CD1c-positive myeloid dendritic cell (primary cell): Measurements from ENCODE around the gene RARB.

ENCODE experiments used
- DNase-seq: peaks from one replicate; pipeline ENCODE4 v3.0.0-alpha.2; 2016; ENCODE audit errors: extremely low spot score

RARB gene

DNA sequence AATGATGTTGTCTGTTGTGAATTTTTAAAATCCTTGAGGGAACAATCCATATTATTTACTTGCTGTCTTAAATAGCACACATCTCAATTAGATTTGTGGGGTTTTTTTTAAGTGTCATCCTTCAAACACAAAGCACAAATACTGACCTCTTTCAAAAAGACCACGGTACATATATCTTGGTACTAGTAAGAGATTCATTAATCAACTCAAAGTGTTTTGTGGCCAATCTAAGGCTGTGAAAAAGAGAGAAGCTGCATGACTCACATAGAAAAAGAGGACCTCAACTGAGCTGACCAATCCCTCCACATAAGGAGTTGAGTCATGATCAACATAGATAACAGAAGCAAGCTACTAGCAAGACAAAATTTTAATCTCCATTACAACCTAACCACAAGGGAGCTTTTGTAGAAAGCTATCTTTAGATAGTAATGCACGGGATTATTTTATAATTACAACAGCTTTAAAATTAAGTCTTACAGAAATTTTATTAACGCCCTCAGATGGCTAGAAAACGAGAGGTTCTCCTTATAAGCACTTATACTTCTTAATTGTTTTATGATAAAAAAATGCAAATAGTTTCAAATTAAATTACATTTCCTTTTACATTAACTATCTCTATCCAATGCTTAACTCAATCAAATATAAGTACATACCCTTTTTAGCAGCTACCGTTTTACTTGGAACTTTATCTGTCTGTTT is 176.2 kb downstream of the RARB start:
- peak; percentile 84 for DNase-seq

DNA sequence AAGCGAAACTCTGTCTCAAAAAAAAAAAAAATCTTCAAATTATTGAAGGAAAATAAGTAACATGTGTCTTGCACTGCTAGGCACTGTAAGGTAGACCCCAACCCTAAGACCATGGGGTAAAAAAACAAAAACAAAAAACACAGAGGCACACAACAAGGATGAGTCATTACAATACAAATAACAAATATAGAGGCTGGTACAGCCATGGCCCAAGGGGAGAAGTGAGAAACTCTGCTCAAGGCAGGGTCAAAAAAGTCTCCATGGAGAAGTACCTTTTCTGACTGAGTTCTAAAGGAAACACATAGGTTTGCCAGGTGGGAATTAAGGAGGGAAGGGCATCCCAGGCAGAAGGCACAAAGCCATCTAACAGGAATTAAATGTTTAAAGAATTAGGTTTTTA is 182.1 kb downstream of the RARB start:
- DNase-seq = no peak

DNA sequence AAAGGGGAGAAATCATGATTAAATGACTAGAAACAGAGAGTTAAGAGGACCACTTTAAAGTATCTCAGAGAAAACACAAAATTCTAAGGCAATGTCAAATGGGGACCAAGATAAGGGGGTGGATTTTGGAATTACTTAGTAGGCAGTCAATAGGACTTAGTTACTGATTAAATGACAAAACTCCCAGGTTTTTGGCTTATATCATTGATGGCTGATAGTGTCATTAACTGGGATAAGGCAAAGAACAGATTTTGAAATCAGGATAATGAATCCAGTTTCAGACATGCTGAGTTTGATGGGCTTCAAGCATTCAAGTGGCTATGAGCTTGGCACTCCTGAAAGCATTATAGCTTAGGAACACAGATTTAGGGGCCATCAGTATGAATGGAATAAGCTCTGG is 182.7 kb downstream of the RARB start:
- DNase-seq = no peak

DNA sequence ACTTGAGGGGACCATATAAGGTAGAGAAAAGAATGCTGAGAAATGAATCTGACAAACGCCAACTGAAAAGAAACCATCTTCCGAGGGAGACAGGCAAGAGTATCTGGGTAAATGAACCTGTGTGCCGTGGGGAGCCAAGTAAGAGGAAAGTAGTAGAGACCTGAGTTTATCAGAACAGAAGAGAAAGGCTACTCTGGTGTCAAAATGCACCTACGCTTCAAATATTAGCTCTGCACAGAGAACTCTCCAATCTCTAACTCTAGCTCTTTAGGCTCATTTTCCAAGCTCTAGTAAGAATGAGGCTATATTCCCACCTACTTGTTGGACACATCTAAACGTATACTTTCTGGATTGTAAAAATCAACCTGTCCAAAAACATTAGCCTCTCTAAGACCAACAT is 183.1 kb downstream of the RARB start:
- no peak for DNase-seq

DNA sequence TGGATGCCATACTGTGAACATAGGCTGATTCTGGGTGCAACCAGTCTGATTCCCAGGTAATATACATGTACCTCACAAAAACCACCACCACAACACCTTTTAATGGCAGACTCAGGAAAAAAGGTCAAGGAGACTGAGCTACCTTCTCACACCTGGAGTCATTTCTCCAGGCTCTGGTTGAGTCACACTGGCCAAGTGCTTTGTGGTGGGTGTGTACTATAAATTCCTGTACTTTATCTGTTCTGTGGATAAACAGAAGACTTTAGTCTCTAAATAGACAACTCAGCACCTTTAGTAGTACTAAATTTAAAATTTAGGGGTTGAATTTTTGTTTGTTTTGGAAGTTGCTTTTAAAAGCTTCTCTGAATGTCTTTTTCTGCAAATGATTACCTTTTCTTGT is 190.0 kb downstream of the RARB start:
- DNase-seq = no peak

DNA sequence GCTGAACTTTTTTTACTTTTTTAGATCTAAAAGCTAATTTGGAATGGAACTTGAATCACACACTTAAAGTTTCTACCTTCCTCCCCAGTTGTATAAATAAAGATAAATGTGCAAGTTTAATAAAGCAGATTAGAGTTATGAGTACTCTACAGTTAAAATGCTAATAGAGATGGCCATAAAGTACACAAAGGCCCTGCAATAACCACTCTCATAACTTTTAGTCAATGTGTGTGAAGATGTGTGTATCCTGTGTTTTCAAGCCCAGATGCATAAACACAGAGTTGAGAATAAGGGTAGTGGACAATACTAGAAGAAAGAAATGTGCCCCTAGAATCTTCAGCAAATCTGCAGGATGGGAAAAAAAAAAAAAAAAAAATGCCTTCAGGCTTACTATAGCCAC is 191.3 kb downstream of the RARB start:
- no peak for DNase-seq

DNA sequence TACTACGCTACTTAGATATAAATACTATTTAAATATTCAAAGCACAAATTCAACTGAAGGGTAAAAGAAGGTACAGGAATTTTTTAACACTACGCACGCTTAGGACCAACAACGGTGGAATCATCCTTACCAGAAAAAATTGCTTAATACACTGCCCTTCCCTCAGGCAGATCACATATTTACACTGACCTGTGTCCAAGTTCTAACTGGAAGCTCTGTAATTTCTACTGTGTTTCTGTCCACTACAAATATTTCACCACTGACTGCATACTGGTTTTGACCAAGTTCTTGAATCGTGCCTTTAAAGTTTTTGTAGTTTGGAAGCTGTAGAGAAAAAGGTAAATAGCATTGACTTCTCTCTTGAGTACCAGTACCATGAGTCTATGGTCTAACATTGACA is 192.4 kb downstream of the RARB start:
- no peak for DNase-seq

DNA sequence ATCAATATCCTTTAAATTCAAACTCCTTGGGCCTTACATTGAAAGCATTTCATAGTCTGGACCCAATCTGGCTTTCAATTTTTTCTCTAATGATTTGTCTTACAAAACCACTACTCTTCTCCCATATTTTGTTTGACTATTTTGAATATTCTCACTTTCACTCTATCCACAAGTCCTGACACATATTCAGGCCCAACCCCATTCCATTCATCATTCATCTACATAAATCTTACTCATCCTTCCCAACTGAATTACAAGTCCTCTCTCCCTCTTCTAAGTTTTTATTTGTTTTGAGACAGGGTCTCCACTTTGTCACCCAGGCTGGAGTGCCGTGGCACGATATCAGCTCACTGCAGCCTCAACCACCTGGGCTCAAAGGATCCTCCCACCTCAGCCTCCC is 193.0 kb downstream of the RARB start:
- no peak for DNase-seq

DNA sequence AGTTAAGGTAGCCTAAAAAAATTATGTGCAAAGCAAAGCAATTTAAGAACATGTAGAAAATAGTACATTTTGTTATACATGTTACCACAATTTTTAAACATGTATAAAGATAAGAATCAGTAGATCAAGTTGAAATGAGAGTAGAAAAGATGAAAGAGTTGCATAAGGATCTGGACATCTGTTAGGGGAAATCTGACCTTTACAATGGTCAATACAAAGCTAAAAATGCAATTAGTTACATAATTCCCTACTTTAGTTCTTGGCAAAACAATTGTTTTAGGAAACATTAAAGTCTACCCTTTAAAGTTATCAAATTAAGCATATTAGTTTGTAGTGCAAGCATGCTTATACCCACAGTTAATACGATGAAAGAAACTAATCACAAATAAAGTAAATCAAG is 203.9 kb downstream of the RARB start:
- no peak for DNase-seq

DNA sequence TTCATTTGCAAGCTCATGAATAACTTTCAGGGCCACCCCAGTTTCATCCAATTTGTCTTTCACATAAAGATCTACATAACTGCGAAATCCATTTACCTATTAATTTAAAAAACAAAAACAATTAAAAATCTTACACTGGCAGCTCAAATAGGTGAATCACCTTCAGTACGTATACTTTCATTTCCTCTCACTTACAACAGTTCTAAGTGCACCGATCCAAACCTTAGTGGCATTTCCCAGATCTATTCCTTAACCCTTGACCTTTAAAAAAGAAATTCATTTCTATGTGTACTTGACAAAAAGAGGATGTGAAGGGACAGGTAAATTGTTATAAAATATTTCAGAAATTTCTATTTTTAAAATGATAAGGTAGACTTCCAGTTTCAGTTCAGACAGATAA is 205.9 kb downstream of the RARB start:
- DNase-seq = no peak

DNA sequence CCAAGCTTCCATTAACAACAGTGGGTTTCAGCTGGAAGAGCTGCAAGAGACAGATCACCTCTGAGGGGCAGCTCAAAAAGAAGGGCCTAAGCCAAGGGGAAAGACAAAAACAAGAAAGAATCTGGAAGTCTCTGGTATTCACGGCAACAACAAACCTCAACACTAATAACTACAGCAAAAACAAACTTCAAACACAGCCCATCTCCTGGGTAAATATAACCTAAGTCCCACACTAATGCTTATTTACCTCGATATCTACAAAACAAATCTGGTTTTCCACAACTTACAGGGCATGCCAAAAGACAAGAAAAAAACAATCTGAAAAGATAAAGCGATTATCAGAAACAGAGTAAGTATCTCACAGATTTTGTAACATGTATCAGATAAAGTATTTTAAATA is 207.0 kb downstream of the RARB start:
- no peak for DNase-seq
